Endometrial microvascular endothelial cells (primary cell): ENCODE measurements around the gene ANXA8L1. TPM values are rescaled to one million over a fixed set of nuclear protein-coding genes. Genes with fewer than 3 reads are reported as not detected.
"Not testable (repeated sequence)": the region's sequence is repeated elsewhere in the genome, so short reads cannot be mapped to it uniquely, and the experiment has no call there.

Experiments used
- in situ Hi-C: cut with HindIII; loops from 2 replicates; pipeline ENCODE4 v1.10.0; 2017; ENCODE audit warnings: low sequenced_read_pairs, low pct_unique_long_range_greater_than_20kb; ENCODE audit errors: inconsistent ontology term
- total RNA-seq: library from RNA; depleted of rRNA; stranded (reverse); fragments of >200 nt; gene quantifications from one replicate; pipeline ENCODE4 v1.2.3, GENCODE V29; 2015; ENCODE audit errors: inconsistent ontology term

Gene ANXA8L1, protein sequence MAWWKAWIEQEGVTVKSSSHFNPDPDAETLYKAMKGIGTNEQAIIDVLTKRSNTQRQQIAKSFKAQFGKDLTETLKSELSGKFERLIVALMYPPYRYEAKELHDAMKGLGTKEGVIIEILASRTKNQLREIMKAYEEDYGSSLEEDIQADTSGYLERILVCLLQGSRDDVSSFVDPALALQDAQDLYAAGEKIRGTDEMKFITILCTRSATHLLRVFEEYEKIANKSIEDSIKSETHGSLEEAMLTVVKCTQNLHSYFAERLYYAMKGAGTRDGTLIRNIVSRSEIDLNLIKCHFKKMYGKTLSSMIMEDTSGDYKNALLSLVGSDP
- not detected for total RNA-seq

- in situ Hi-C loops: not testable (repeated sequence)
Observed at GRCh38 chr10:46375406-46375805, at the start of gene ANXA8L1. TSS of gene ANXA8L1 (plus strand) at chr10:46375776. CDS start at chr10:46375852, 76 bp downstream.

DNA sequence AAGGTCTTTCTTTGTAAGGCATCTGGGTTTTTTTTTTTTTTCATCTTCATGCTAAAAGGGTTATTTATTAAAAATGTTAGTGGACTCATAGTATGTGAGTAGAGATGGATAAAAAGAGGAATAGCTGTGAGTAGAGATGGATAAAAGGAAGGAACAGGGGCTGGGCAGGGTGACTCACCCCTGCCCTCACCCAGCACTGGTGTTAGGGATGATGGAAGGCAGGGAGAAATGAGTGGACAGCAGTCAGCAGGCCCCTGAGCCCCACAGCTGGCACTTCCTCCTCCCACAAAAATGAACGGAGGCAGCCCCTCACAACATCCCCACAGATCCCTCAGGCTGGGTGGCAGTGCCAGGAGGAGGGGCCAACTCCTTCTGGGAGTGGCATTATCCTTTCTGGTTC is 49.5 kb upstream of the ANXA8L1 start:
- in situ Hi-C loops: no loop called here

DNA sequence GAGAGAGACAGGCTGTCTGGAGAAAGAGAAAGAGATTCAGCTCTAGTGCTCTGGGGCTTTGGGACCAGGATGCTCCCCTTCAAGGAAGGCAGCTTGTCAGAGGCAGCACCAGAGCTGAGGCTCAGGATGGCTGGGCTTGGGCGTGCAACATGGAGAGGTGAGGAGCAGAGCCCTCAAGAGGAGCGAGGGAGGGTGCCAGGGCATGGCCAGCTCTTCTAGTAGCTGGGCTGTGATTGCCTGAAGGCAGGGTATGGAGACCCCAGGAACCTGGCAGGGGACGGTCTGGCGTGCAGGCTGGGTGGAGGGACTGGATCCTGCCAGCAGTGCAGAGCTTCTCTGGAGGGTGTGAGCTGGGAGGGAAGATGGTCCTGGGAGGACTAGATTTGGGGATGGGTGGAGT is 48.6 kb upstream of the ANXA8L1 start:
- in situ Hi-C loops: no loop called here

DNA sequence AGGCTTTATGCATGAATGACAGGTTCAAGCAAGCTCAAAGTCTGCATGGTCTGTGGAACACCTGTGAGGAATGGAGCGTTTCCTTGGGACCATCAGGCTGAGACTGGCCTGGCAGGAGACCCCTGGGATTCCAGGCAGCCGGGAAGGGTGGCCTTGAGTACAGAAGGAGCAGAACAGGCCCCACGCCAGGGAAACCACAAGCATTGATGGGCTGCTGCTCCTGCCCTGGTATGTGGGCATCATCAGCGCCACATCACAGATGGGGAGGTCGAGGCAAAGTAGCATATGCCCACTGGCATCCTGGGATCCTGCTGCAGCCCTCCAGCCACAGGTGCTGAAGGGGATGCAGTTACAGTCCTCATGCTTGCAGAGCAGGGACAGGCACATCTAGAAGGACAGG is 47.9 kb upstream of the ANXA8L1 start:
- in situ Hi-C loops: no loop called here

GRCh38 chr10:46328853-46329689 is 46.5 kb upstream of the ANXA8L1 start:
- in situ Hi-C loops: no loop called here

DNA sequence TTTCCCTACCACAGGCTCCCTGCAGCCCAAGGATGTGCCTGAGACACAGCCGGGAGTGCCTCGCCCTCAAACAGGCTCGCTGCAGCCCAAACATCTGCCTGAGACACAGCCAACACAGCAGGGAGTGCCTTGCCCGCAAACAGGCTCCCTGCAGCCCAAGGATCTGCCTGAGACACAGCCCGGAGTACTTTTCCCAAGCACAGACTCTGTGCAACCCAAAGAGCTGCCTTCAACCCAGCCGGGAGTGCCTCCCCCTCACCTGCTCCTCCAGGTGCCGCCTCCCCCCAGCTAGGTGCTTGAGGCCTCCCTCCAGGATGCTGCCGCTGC is 45.9 kb upstream of the ANXA8L1 start:
- in situ Hi-C loops: no loop called here

DNA sequence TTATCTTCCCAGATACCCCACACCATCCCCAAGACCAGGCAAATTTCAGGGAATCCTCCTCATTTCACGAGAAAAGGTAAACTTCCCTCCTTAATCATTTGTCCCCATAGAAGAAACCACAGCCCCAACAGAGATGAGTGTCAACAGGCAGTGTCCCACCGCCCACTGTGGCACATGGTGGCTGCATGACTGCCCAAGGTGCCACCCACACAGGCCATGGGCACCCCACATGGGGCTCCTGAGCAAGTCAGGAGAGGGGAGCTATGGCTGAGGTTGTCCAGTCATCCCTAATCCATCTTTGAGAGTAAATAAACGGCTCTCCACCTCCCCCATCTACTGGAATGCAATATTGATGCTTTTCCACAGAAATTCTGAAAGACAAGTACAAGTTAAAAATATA is 44.7 kb upstream of the ANXA8L1 start:
- in situ Hi-C loops: no loop called here

DNA sequence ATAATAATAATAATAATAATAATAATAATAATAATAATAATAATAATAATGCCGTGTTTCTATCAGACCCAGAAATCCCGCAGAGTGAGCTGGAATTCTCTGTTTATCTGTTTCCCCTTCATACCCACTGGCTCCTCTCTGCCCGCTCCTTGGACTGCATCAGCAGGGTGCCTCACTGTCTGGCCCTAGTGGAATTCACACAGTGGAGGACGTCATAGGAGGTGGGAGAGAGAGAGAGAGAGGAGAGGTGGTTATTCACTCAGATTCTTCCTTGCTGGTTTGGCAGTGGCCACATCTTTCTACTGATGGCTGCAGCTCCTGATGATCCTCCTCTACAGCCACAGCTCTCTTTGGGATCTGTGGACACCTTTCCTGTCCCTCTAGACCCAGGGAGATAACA is 10.1 kb upstream of the ANXA8L1 start:
- in situ Hi-C loops: not testable (repeated sequence)

DNA sequence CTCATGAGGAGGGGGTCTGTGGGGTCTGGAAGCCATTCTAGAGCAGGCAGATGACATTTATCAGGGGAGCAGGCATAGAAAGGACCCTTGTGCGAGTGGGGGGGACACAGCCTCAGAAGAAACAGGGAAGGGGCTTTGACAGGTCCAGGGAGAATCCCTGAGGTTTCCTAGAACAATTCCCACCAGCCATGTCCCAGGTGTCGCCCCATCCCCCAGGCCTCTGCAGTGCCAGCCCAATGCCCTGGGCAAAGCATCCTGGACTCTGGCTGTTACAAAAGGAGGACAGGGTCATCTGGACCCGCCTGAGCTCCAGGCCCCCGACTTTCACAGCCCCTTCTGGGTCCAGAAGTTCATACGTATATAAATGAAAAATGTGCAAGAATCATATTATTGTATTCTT is 8.4 kb upstream of the ANXA8L1 start:
- in situ Hi-C loops: not testable (repeated sequence)

DNA sequence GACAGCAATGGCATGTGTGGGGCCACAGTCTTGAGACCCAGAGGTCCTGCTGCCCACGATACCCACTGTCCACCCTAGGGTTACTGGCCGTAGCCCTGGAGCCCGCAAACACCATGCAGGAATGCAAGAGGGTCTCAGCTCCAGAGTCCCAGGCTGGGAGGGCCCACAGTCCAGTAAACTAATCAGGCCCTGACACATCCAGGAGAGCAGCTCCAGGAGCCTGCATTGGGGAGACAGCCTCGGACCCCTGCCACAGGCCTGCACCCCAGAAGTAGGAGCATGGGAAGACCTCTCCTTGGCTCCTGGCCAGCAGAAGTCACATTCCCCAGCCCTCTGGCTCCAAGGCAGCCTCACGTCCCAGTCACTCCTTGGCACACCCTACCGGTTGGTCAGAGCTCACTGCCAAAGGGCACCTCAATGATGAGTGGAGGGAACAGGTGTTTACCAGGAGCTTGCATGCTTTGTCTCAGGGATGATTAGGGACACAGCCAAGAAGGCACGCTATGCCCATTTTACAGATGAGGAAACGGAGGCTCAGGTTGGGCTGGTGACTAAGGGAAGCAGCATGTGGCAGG is 7.8 kb upstream of the ANXA8L1 start:
- in situ Hi-C loops: not testable (repeated sequence)

DNA sequence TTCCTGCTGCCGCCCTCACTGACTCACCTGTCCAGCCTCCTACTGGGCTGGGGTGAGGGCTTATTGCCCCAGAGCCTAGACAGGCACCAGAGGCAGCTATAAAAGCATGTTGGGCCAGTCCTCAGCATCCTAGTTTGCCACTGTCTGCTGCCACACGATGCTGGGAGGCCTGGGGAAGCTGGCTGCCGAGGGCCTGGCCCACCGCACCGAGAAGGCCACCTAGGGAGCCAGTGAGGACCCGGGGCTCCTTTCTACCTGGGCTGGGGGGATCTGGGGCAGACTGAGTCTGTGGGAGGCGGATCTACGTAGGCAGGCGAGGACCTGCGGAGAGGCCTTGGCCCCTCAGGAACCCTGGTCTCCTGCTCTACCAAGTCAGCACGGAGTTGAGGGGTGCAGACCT is 6.6 kb upstream of the ANXA8L1 start:
- in situ Hi-C loops: not testable (repeated sequence)

GRCh38 chr10:46374410-46374809 is 1.2 kb upstream of the ANXA8L1 start:
- in situ Hi-C loops: not testable (repeated sequence)

GRCh38 chr10:46377022-46377421 is 1.4 kb downstream of the ANXA8L1 start:
- in situ Hi-C loops: not testable (repeated sequence)

- in situ Hi-C loops: not testable (repeated sequence)
Observed at GRCh38 chr10:46377651-46378050, 2.1 kb downstream of the ANXA8L1 start.

DNA sequence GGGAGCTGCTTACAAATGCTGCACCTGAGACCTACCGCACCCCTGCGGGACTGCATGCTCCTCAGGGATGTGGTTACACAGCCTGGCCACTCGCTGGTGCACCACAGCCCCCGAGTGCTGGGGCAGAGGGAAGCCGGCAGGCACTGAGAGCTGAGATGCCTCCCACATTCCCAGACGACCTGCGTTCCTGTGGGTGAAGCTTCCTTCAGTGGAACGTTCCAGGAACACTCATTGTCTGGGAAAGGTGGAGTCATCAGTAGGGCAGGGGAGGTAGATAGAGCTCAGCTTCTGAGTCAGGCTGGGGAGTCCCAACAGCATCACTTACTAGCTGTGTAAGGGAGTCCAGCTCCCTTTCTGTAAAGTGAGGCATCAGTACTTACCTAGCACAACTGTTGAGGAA is 2.5 kb downstream of the ANXA8L1 start:
- in situ Hi-C loops: not testable (repeated sequence)

DNA sequence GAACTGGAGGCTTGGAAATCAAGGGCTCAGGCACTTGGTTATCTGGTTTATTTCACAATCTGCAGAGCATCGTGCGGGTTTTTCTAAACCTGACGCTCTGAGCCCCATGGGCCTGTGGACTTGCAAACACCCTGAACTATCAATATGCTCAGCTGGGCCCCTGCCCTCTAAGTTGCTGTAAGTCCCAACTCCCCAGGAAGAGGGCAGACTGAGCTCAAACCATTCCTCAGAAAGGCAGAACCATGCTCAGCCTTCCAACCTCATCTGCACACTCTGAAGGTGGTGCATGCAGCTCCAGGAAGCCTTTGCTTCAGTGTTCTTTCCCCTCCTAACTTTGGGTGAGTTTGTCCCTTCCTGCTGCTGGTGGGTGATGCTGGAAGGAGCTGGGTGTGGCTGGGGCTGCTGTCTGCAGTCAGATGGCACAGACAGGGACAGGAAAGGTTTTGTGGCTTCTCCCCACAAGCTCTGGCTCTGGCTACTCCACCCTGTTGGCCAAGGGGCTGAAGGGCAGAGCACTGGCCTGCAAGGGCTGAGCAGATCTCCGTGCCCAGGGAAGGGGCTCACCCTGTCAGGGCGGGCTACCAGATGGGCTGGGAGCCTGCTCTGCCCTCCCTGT is 3.8 kb downstream of the ANXA8L1 start:
- in situ Hi-C loops: not testable (repeated sequence)

- in situ Hi-C loops: not testable (repeated sequence)
Observed at GRCh38 chr10:46385858-46386257, 10.3 kb downstream of the ANXA8L1 start.

DNA sequence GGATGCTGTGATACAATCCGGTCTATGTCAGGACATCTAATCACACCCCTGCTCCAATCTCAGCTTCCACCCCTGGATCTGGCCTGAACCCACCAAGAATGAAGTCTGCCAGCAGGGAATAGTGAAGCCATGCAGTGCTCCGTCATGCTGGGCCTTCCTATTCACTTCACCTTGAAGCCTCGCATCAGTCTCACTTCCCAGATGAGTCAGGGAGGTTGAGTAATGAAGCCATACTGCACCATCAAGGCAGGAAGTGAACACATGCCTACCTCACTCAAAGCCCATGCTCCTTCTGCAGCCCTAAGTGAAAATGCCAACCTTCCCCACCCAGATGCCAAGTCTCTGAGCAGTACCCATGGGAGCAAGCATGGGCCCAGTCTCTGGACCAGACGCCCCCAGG is 11.1 kb downstream of the ANXA8L1 start:
- in situ Hi-C loops: not testable (repeated sequence)

DNA sequence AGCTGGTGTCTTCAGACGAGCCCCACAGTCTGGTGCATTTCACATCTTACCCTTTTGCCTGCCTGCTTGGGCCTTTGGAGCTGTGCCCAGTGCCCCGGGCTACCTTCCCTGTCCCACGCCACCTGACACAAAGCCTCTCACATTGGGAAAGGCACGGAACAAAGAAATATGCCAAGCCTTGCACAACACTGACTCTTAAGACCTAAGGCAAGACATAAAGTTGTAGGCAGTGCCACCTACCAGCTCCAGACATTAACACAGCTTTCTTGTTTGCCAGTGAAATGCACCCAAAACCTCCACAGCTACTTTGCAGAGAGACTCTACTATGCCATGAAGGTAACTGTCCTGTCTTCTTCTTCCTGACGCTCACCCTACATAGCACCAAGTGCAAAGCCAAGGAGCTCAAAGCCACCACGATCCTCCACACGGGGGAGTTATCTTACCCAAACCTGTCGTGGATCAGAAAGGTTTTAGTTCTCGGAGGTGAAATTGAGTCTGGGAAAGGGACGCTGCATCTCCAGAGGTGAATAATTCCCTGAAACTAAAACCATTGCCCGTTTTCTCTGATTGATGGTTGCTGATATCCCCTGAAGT is 11.8 kb downstream of the ANXA8L1 start:
- in situ Hi-C loops: not testable (repeated sequence)
